ENCODE data around the gene STPG3. TPM values are rescaled to one million over a fixed set of nuclear protein-coding genes. Genes with fewer than 3 reads are reported as not detected.

STPG3 gene
- total and polyA plus RNA-seq, 5 donors from 2014 or later = not detected

DNA sequence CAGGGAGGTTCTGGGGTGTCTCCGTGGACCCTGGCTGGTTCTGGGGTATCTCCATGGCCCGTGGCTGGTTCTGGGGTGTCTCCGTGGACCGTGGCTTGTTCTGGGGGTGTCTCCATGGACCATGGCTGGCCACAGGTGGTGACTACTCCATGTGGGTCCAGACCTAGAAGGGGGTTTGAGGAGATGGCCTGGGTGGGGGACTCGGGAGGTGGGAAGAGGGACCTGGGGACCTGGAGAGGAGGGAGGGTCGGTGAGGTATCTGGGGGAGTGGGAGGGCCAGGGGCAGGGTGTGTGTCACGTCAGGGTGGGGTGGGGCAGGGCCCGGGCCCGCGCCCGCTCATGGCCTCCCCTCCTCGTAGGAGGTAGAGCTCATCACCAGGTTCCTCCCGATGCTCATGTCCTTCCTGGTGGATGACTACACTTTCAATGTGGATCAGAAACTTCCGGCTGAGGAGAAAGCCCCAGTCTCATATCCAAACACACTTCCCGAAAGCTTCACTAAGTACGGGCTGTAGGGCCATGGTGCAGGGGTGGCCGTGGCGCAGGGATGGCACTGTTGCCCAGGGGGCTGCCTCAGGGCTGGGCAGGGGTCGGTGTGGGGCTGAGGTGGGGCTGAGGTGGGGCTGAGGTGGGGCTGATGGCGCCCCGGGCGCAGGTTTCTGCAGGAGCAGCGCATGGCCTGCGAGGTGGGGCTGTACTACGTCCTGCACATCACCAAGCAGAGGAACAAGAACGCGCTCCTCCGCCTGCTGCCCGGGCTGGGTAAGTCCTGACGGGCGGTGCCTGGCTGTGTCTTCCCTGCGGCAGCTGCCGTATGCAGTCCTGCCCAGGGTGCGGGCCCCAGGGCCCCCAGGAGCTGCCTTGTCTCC, 15.7 kb downstream of the STPG3 start:
- H3K27ac Mint-ChIP-seq = no peak overlapping the region
- peaks cover 15% of the 10 kb centered on the region for H3K36me3 Mint-ChIP-seq
- Histone ChIP-seq H3K9me3 (ENCODE audit: control insufficient read depth in 2 of 2, low read length in 2 of 2) (no peaks in the 10 kb centered on the region), H3K36me3 (ENCODE audit: control insufficient read depth, insufficient read depth, low read length) (peaks cover 34% of the 10 kb centered on the region), H3K27ac (ENCODE audit: insufficient read depth, low read length, poor library complexity, severe bottlenecking) (no peak overlapping the region), H3K4me1 (ENCODE audit: control insufficient read depth, insufficient read depth, low read length, poor library complexity, severe bottlenecking) (peaks cover 4% of the 10 kb centered on the region), H3K4me3 (ENCODE audit: low read depth, low read length) (no peak overlapping the region), H3K27me3 (ENCODE audit: control insufficient read depth, insufficient read depth, low read length) (no peaks in the 10 kb centered on the region)
- H3K4me1 Mint-ChIP-seq = peaks cover 0 to 14% (median 6%) of the 10 kb centered on the region in 4 donors
- DNase-seq = no peak
- H3K9me3 Mint-ChIP-seq = no peaks in the 10 kb centered on the region
- no peak overlapping the region for H3K4me3 Mint-ChIP-seq
- H3K27me3 Mint-ChIP-seq = no peaks in the 10 kb centered on the region
- ATAC-seq (ENCODE audit: low read depth in 2 of 2) = no peak

GRCh38 chr9:137267933-137268355, 16.9 kb downstream of the STPG3 start:
- Mint-ChIP-seq H3K4me1 (peaks cover 0 to 15% (median 6%) of the 10 kb centered on the region in 4 donors), H3K27ac (no peak overlapping the region), H3K27me3 (no peaks in the 10 kb centered on the region), H3K36me3 (peaks cover 14% of the 10 kb centered on the region), H3K4me3 (no peak overlapping the region), H3K9me3 (no peaks in the 10 kb centered on the region)
- no peaks in the 10 kb centered on the region for H3K27me3 ChIP-seq (ENCODE audit: control insufficient read depth, insufficient read depth, low read length)
- peak in 1 of 2 donors; percentile 56 for ATAC-seq (ENCODE audit: low read depth in 2 of 2)
- H3K27ac ChIP-seq (ENCODE audit: insufficient read depth, low read length, poor library complexity, severe bottlenecking) = no peak overlapping the region
- DNase-seq = no peak
- H3K36me3 ChIP-seq (ENCODE audit: control insufficient read depth, insufficient read depth, low read length) = peaks cover 33% of the 10 kb centered on the region
- no peaks in the 10 kb centered on the region for H3K9me3 ChIP-seq (ENCODE audit: control insufficient read depth in 2 of 2, low read length in 2 of 2)
- H3K4me1 ChIP-seq (ENCODE audit: control insufficient read depth, insufficient read depth, low read length, poor library complexity, severe bottlenecking) = peaks cover 4% of the 10 kb centered on the region
- no peak overlapping the region for H3K4me3 ChIP-seq (ENCODE audit: low read depth, low read length)

DNA sequence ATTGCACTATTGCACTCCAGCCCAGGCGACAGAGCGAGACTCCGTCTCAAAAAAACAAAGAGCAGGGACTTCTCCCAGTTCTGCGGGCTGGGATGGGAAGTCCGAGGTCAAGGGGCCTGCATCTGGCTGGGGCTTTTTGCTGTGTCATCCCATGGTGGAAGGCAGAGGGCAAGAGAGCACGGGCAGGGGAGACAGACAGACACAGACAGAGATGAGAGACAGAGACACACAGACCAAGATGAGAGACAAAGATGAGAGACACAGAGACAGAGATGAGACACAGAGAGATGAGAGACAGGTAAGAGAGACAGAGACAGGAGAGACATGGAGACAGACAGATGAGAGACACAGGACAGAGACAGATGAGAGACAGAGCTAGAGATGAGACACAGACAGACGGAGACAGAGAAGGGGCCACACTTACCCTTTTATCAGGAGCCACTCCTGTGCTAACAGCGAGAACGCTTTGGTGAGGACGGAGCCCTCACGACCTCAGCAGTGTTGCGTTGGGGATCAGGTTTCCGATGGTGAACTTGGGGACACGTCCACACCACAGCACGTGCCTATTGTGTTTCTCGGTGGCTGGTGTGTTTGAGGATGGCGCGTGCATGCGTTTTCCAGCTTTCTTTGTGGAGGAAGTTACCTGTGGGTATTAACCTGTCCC, 17.6 kb downstream of the STPG3 start:
- Mint-ChIP-seq H3K27ac (no peak overlapping the region), H3K9me3 (no peaks in the 10 kb centered on the region), H3K27me3 (no peaks in the 10 kb centered on the region), H3K4me1 (peaks cover 0 to 15% (median 6%) of the 10 kb centered on the region in 4 donors), H3K36me3 (peaks cover 14% of the 10 kb centered on the region), H3K4me3 (no peak overlapping the region)
- Histone ChIP-seq H3K4me1 (ENCODE audit: control insufficient read depth, insufficient read depth, low read length, poor library complexity, severe bottlenecking) (peaks cover 4% of the 10 kb centered on the region), H3K36me3 (ENCODE audit: control insufficient read depth, insufficient read depth, low read length) (peaks cover 29% of the 10 kb centered on the region), H3K27ac (ENCODE audit: insufficient read depth, low read length, poor library complexity, severe bottlenecking) (no peak overlapping the region), H3K27me3 (ENCODE audit: control insufficient read depth, insufficient read depth, low read length) (no peaks in the 10 kb centered on the region), H3K4me3 (ENCODE audit: low read depth, low read length) (no peak overlapping the region), H3K9me3 (ENCODE audit: control insufficient read depth in 2 of 2, low read length in 2 of 2) (no peaks in the 10 kb centered on the region)
- DNase-seq = no peak
- ATAC-seq (ENCODE audit: low read depth in 2 of 2) = no peak

DNA sequence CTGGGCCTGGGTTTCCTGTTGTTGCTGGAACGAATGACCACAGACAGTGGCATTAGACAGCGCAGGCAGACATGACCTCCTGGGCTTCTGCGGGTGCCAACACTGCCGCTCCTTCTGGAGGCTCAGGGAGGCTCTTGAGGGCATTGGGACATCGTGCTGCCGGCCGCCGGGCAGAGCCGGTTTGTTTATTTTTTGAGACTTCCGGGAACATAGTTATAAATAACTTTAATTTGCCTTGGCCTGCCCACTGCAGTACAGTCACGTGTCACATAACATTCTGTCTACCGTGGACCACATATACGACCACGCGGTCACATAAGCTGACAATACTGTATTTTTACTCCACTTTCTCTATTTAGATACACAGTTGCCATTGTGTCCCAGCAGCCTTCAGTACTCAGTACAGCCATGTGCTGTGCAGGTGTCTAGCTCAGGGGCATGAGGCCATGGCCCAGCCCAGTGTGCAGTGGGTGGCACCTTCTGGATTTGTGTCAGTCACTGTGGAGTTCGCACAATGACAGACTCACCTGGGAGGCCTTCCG, 18.2 kb downstream of the STPG3 start:
- no peaks in the 10 kb centered on the region for H3K9me3 Mint-ChIP-seq
- DNase-seq (no peak), ATAC-seq (ENCODE audit: low read depth in 2 of 2) (no peak)
- peak overlapping the region in 1 of 3 donors; percentile 48 for H3K27ac Mint-ChIP-seq
- Histone ChIP-seq H3K27ac (ENCODE audit: insufficient read depth, low read length, poor library complexity, severe bottlenecking) (no peak overlapping the region), H3K4me1 (ENCODE audit: control insufficient read depth, insufficient read depth, low read length, poor library complexity, severe bottlenecking) (peaks cover 4% of the 10 kb centered on the region), H3K36me3 (ENCODE audit: control insufficient read depth, insufficient read depth, low read length) (peaks cover 22% of the 10 kb centered on the region), H3K27me3 (ENCODE audit: control insufficient read depth, insufficient read depth, low read length) (no peaks in the 10 kb centered on the region), H3K4me3 (ENCODE audit: low read depth, low read length) (no peak overlapping the region), H3K9me3 (ENCODE audit: control insufficient read depth in 2 of 2, low read length in 2 of 2) (no peaks in the 10 kb centered on the region)
- H3K4me1 Mint-ChIP-seq = peaks cover 0 to 15% (median 6%) of the 10 kb centered on the region in 4 donors
- no peak overlapping the region for H3K4me3 Mint-ChIP-seq
- no peaks in the 10 kb centered on the region for H3K27me3 Mint-ChIP-seq
- H3K36me3 Mint-ChIP-seq = peaks cover 14% of the 10 kb centered on the region

- Histone ChIP-seq H3K4me1 (ENCODE audit: control insufficient read depth, insufficient read depth, low read length, poor library complexity, severe bottlenecking) (peaks cover 4% of the 10 kb centered on the region), H3K9me3 (ENCODE audit: control insufficient read depth in 2 of 2, low read length in 2 of 2) (no peaks in the 10 kb centered on the region), H3K36me3 (ENCODE audit: control insufficient read depth, insufficient read depth, low read length) (peaks cover 16% of the 10 kb centered on the region), H3K27me3 (ENCODE audit: control insufficient read depth, insufficient read depth, low read length) (no peaks in the 10 kb centered on the region), H3K27ac (ENCODE audit: insufficient read depth, low read length, poor library complexity, severe bottlenecking) (no peak overlapping the region), H3K4me3 (ENCODE audit: low read depth, low read length) (no peak overlapping the region)
- no peaks in the 10 kb centered on the region for H3K27me3 Mint-ChIP-seq
- DNase-seq (peak in 1 of 3 donors; percentile 39), ATAC-seq (ENCODE audit: low read depth in 2 of 2) (no peak)
- H3K36me3 Mint-ChIP-seq = peaks cover 14% of the 10 kb centered on the region
- peaks cover 0 to 21% (median 6%) of the 10 kb centered on the region in 4 donors for H3K4me1 Mint-ChIP-seq
- H3K27ac Mint-ChIP-seq = no peak overlapping the region
- H3K9me3 Mint-ChIP-seq = no peaks in the 10 kb centered on the region
- H3K4me3 Mint-ChIP-seq = no peak overlapping the region
These were observed 20.0 kb downstream of the STPG3 start for GRCh38 chr9:137270929-137271695.

- ATAC-seq (ENCODE audit: low read depth in 2 of 2) = no peak
- H3K4me3 Mint-ChIP-seq = no peak overlapping the region
- H3K9me3 Mint-ChIP-seq = no peaks in the 10 kb centered on the region
- H3K9me3 ChIP-seq (ENCODE audit: control insufficient read depth in 2 of 2, low read length in 2 of 2) = no peaks in the 10 kb centered on the region
- no peak for DNase-seq
- H3K27me3 ChIP-seq (ENCODE audit: control insufficient read depth, insufficient read depth, low read length) = no peaks in the 10 kb centered on the region
- H3K36me3 Mint-ChIP-seq = peaks cover 14% of the 10 kb centered on the region
- H3K27ac Mint-ChIP-seq = no peak overlapping the region
- peaks cover 12% of the 10 kb centered on the region for H3K36me3 ChIP-seq (ENCODE audit: control insufficient read depth, insufficient read depth, low read length)
- no peak overlapping the region for H3K4me3 ChIP-seq (ENCODE audit: low read depth, low read length)
- H3K4me1 ChIP-seq (ENCODE audit: control insufficient read depth, insufficient read depth, low read length, poor library complexity, severe bottlenecking) = peaks cover 8% of the 10 kb centered on the region
- no peak overlapping the region for H3K27ac ChIP-seq (ENCODE audit: insufficient read depth, low read length, poor library complexity, severe bottlenecking)
- peaks cover 0 to 24% (median 7%) of the 10 kb centered on the region in 4 donors for H3K4me1 Mint-ChIP-seq
- H3K27me3 Mint-ChIP-seq = no peaks in the 10 kb centered on the region
These were observed 20.6 kb downstream of the STPG3 start for GRCh38 chr9:137271696-137272076.

DNA sequence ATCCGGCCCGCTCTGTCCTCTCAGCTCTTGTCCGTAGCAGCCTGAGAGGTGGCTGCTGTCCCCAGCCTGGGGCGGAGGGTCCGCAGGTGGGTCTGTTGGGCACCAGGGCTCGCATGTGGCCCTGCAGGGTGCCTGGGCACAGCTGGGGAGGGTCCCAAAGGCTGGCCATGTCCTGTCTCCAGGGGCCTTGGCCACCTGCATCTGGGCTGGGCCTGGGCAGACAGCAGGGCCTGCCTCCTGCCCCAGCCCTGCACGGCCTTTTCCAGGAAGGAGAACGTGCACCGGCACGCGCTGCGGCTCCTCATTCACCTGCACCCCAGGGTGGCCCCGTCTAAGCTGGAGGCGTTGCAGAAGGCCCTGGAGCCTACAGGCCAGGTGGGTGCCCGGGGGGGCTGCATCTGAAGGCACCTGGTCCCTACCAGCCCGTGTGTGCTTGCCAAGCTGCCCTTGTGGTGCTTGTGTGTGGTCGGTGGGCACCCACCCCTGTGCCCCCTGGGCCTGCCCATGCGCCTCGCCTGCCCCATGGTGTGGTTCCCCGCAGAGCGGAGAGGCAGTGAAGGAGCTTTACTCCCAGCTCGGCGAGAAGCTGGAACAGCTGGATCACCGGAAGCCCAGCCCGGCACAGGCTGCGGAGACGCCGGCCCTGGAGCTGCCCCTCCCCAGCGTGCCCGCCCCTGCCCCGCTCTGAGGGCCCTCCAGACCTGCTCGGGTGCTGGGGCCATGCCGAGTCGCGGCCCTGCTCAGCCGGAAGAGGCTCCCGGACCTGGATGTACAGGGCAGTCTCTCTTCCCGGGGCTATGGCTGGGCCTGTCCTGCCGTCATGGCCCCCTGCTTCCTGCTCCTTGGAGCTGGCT, 21.4 kb downstream of the STPG3 start:
- Mint-ChIP-seq H3K27ac (no peak overlapping the region), H3K9me3 (no peaks in the 10 kb centered on the region), H3K36me3 (peaks cover 14% of the 10 kb centered on the region), H3K4me3 (no peak overlapping the region), H3K4me1 (peaks cover 0 to 29% (median 9%) of the 10 kb centered on the region in 4 donors), H3K27me3 (no peaks in the 10 kb centered on the region)
- ATAC-seq (ENCODE audit: low read depth in 2 of 2) (no peak), DNase-seq (no peak)
- no peak overlapping the region for H3K4me3 ChIP-seq (ENCODE audit: low read depth, low read length)
- H3K36me3 ChIP-seq (ENCODE audit: control insufficient read depth, insufficient read depth, low read length) = peaks cover 12% of the 10 kb centered on the region
- H3K27me3 ChIP-seq (ENCODE audit: control insufficient read depth, insufficient read depth, low read length) = no peaks in the 10 kb centered on the region
- H3K9me3 ChIP-seq (ENCODE audit: control insufficient read depth in 2 of 2, low read length in 2 of 2) = no peaks in the 10 kb centered on the region
- peaks cover 16% of the 10 kb centered on the region for H3K4me1 ChIP-seq (ENCODE audit: control insufficient read depth, insufficient read depth, low read length, poor library complexity, severe bottlenecking)
- H3K27ac ChIP-seq (ENCODE audit: insufficient read depth, low read length, poor library complexity, severe bottlenecking) = no peak overlapping the region

Data from CD4-positive, CD25-positive, alpha-beta regulatory T cell (primary cell).